Vagina (tissue), 2 donors: ENCODE data around the gene SIRT2.
"Not testable (repeated sequence)": the region's sequence is repeated elsewhere in the genome, so short reads cannot be mapped to it uniquely, and the experiment has no call there.

Experiments
- CTCF ChIP-seq, 3 experiments: fragments of 450-650 bp in 2 of 3; fragments of 200-600 bp in 1 of 3; sonication (generic) in 1 of 3; IDR thresholded peaks; one replicate each; pipeline ENCODE4 v1.5.1; 2017 to 2019; ENCODE audit warnings: antibody characterized with exemption in 3 of 3, mild to moderate bottlenecking in 2 of 3, moderate library complexity in 2 of 3
- POLR2A ChIP-seq, 2 donors: fragments of 450-650 bp; IDR thresholded peaks; one replicate each; pipeline ENCODE4 v1.6.1; 2017; ENCODE audit warnings: antibody characterized with exemption in 2 of 2, mild to moderate bottlenecking in 2 of 2, moderate library complexity in 2 of 2
- POLR2AphosphoS5 ChIP-seq, 2 donors: sonication (generic); formaldehyde crosslinking; IDR thresholded peaks; one replicate each; pipeline ENCODE4 v1.9.0; 2017; ENCODE audit warnings: antibody characterized with exemption in 2 of 2, mild to moderate bottlenecking in 2 of 2, low read depth in 1 of 2; ENCODE audit not compliant: insufficient read depth in 1 of 2

GRCh38 chr19:38873400-38873799, 26.0 kb downstream of the SIRT2 start:
- not testable (repeated sequence) for TF ChIP-seq POLR2A (IDR thresholded peaks at IDR 0.05); CTCF (IDR thresholded peaks at IDR 0.05); POLR2AphosphoS5 (IDR thresholded peaks at IDR 0.05; ENCODE audit: insufficient read depth in 1 of 2, low read depth in 1 of 2)
